ENCODE measurements around the gene STAT6.
"Not testable (repeated sequence)": the region's sequence is repeated elsewhere in the genome, so short reads cannot be mapped to it uniquely, and the experiment has no call there.

Gene STAT6

GRCh38 chr12:57085999-57086492, 25.1 kb downstream of the STAT6 start:
- Mint-ChIP-seq H3K27me3 (no peaks in the 10 kb centered on the region), H3K4me3 (peak overlapping the region; percentile 83), H3K27ac (peak overlapping the region; percentile 97), H3K9me3 (no peaks in the 10 kb centered on the region), H3K4me1 (ENCODE audit: low read depth) (peaks cover 54% of the 10 kb centered on the region), H3K36me3 (ENCODE audit: low read depth) (peaks cover 29% of the 10 kb centered on the region)
- peak; percentile 64 for DNase-seq

- Mint-ChIP-seq H3K4me1 (ENCODE audit: low read depth) (peaks cover 45% of the 10 kb centered on the region), H3K27me3 (no peaks in the 10 kb centered on the region), H3K27ac (peak overlapping the region; percentile 72)
Observed at GRCh38 chr12:57080855-57081254, 30.3 kb downstream of the STAT6 start.

GRCh38 chr12:57079821-57080220, 31.3 kb downstream of the STAT6 start:
- peaks cover 26% of the 10 kb centered on the region for H3K36me3 Mint-ChIP-seq (ENCODE audit: low read depth)
- H3K27me3 Mint-ChIP-seq = no peaks in the 10 kb centered on the region
- no peak for DNase-seq
- H3K4me3 Mint-ChIP-seq = peak overlapping the region; percentile 100
- H3K27ac Mint-ChIP-seq = peak overlapping the region; percentile 99
- H3K9me3 Mint-ChIP-seq = no peaks in the 10 kb centered on the region
- H3K4me1 Mint-ChIP-seq (ENCODE audit: low read depth) = peaks cover 35% of the 10 kb centered on the region

More at GRCh38 chr12:57080855-57081254, 30.3 kb downstream of the STAT6 start:
- Mint-ChIP-seq H3K9me3 (no peaks in the 10 kb centered on the region), H3K4me3 (no peak overlapping the region), H3K36me3 (ENCODE audit: low read depth) (peaks cover 29% of the 10 kb centered on the region)
- DNase-seq = no peak

- Mint-ChIP-seq H3K4me1 (ENCODE audit: low read depth) (peaks cover 35% of the 10 kb centered on the region), H3K9me3 (no peaks in the 10 kb centered on the region), H3K27me3 (no peaks in the 10 kb centered on the region), H3K4me3 (peak within 1 kb of the TSS; percentile 100), H3K36me3 (ENCODE audit: low read depth) (peaks cover 36% of the 10 kb centered on the region), H3K27ac (peak within 1 kb of the TSS; percentile 99)
- peak; percentile 88 for DNase-seq
Observed at GRCh38 chr12:57078519-57079404, 32.4 kb downstream of the STAT6 start, which contains the start of gene NEMP1. NEMP1 (minus strand) TSS chr12:57078791; CDS start chr12:57078745, 46 bp downstream.

GRCh38 chr12:57073566-57074450, 37.4 kb downstream of the STAT6 start:
- Mint-ChIP-seq H3K36me3 (ENCODE audit: low read depth) (peaks cover 76% of the 10 kb centered on the region), H3K4me1 (ENCODE audit: low read depth) (peaks cover 47% of the 10 kb centered on the region), H3K27ac (peak overlapping the region; percentile 75)
- not testable (repeated sequence) for DNase-seq, H3K9me3 Mint-ChIP-seq, H3K27me3 Mint-ChIP-seq, H3K4me3 Mint-ChIP-seq

GRCh38 chr12:57072661-57073060, 38.5 kb downstream of the STAT6 start:
- H3K4me1 Mint-ChIP-seq (ENCODE audit: low read depth) = peaks cover 58% of the 10 kb centered on the region

GRCh38 chr12:57069523-57069922, 41.6 kb downstream of the STAT6 start:
- Mint-ChIP-seq H3K4me1 (ENCODE audit: low read depth) (peaks cover 74% of the 10 kb centered on the region), H3K4me3 (peak overlapping the region; percentile 30), H3K9me3 (peaks cover 6% of the 10 kb centered on the region), H3K27ac (peak overlapping the region; percentile 91), H3K36me3 (ENCODE audit: low read depth) (peaks cover 84% of the 10 kb centered on the region), H3K27me3 (no peaks in the 10 kb centered on the region)
- peak; percentile 66 for DNase-seq

More at GRCh38 chr12:57072661-57073060, 38.5 kb downstream of the STAT6 start:
- no peak for DNase-seq
- H3K27me3 Mint-ChIP-seq = no peaks in the 10 kb centered on the region
- H3K4me3 Mint-ChIP-seq = no peak overlapping the region
- peaks cover 77% of the 10 kb centered on the region for H3K36me3 Mint-ChIP-seq (ENCODE audit: low read depth)
- H3K27ac Mint-ChIP-seq = peak overlapping the region; percentile 55
- no peaks in the 10 kb centered on the region for H3K9me3 Mint-ChIP-seq

GRCh38 chr12:57066245-57066644, 44.9 kb downstream of the STAT6 start:
- peaks cover 6% of the 10 kb centered on the region for H3K9me3 Mint-ChIP-seq
- peak overlapping the region; percentile 35 for H3K4me3 Mint-ChIP-seq
- no peaks in the 10 kb centered on the region for H3K27me3 Mint-ChIP-seq
- no peak for DNase-seq
- peaks cover 82% of the 10 kb centered on the region for H3K4me1 Mint-ChIP-seq (ENCODE audit: low read depth)
- H3K27ac Mint-ChIP-seq = peak overlapping the region; percentile 96
- H3K36me3 Mint-ChIP-seq (ENCODE audit: low read depth) = peaks cover 87% of the 10 kb centered on the region

GRCh38 chr12:57063991-57064685, 47.0 kb downstream of the STAT6 start:
- peaks cover 86% of the 10 kb centered on the region for H3K36me3 Mint-ChIP-seq (ENCODE audit: low read depth)
- peak overlapping the region; percentile 96 for H3K27ac Mint-ChIP-seq
- no peaks in the 10 kb centered on the region for H3K27me3 Mint-ChIP-seq
- peaks cover 6% of the 10 kb centered on the region for H3K9me3 Mint-ChIP-seq
- peak overlapping the region; percentile 78 for H3K4me3 Mint-ChIP-seq
- DNase-seq = no peak
- peaks cover 70% of the 10 kb centered on the region for H3K4me1 Mint-ChIP-seq (ENCODE audit: low read depth)

- H3K9me3 Mint-ChIP-seq = no peaks in the 10 kb centered on the region
- no peaks in the 10 kb centered on the region for H3K27me3 Mint-ChIP-seq
- peaks cover 40% of the 10 kb centered on the region for H3K4me1 Mint-ChIP-seq (ENCODE audit: low read depth)
- H3K4me3 Mint-ChIP-seq = no peak overlapping the region
- peak overlapping the region; percentile 69 for H3K27ac Mint-ChIP-seq
- H3K36me3 Mint-ChIP-seq (ENCODE audit: low read depth) = peaks cover 92% of the 10 kb centered on the region
- no peak for DNase-seq
Observed at GRCh38 chr12:57058454-57058853, 52.7 kb downstream of the STAT6 start.

- no peak for DNase-seq
- Mint-ChIP-seq H3K27ac (peak overlapping the region; percentile 16), H3K4me3 (no peak overlapping the region), H3K27me3 (no peaks in the 10 kb centered on the region), H3K9me3 (no peaks in the 10 kb centered on the region), H3K36me3 (ENCODE audit: low read depth) (peaks cover 90% of the 10 kb centered on the region), H3K4me1 (ENCODE audit: low read depth) (peaks cover 31% of the 10 kb centered on the region)
Observed at GRCh38 chr12:57057067-57057751, 54.0 kb downstream of the STAT6 start.

- Mint-ChIP-seq H3K9me3 (no peaks in the 10 kb centered on the region), H3K27me3 (no peaks in the 10 kb centered on the region), H3K36me3 (ENCODE audit: low read depth) (peaks cover 80% of the 10 kb centered on the region), H3K4me3 (no peak overlapping the region), H3K4me1 (ENCODE audit: low read depth) (peaks cover 27% of the 10 kb centered on the region), H3K27ac (no peak overlapping the region)
- no peak for DNase-seq
Observed at GRCh38 chr12:57055824-57056223, 55.3 kb downstream of the STAT6 start.

GRCh38 chr12:57053901-57054300, 57.3 kb downstream of the STAT6 start:
- not testable (repeated sequence) for DNase-seq, H3K27ac Mint-ChIP-seq, H3K27me3 Mint-ChIP-seq, H3K4me3 Mint-ChIP-seq, H3K9me3 Mint-ChIP-seq
- H3K36me3 Mint-ChIP-seq (ENCODE audit: low read depth) = peaks cover 60% of the 10 kb centered on the region
- H3K4me1 Mint-ChIP-seq (ENCODE audit: low read depth) = peaks cover 22% of the 10 kb centered on the region
